Endothelial cell of umbilical vein (primary cell): Measurements from ENCODE around the gene SDHB. TPM values are rescaled to one million over a fixed set of nuclear protein-coding genes. Genes with fewer than 3 reads are reported as not detected.

ENCODE experiments used
- BruUV-seq: library from RNA; stranded (reverse); fragments of 400-500 nt; replicated peaks from 2 replicates; lab custom pipeline; 2021; lab: Mats Ljungman, UMichigan
- CTCF ChIA-PET: fragments of 300-600, 350-600 bp; sonication (Branson Sonifier 250); formaldehyde crosslinking; loops from one replicate; lab custom pipeline; 2021; ENCODE audit warnings: antibody characterized with exemption, inconsistent platforms; lab: Charles Lee
- POLR2A ChIA-PET: fragments of 300-600, 350-600 bp; sonication (Branson Sonifier 250); formaldehyde crosslinking; loops from one replicate; lab custom pipeline; 2021; ENCODE audit warnings: antibody characterized with exemption, inconsistent platforms; lab: Charles Lee
- DNase-seq: peaks from one replicate; pipeline ENCODE4 v3.0.0-alpha.2; 2011; ENCODE audit warnings: low read depth, low spot score
- FAIRE-seq: peaks from 2 replicates; lab custom pipeline; 2011; peaks lifted over from hg19 to GRCh38; lab: Jason Lieb, UNC
- H2AFZ ChIP-seq: 2 replicates; pipeline ENCODE4 v1.6.0; 2012; ENCODE audit warnings: low read depth, low read length, control low read depth, inconsistent platforms
- H3K27ac ChIP-seq: 2 replicates; pipeline ENCODE4 v1.5.1; 2011; ENCODE audit warnings: low read depth, mild to moderate bottlenecking, control low read depth, low read length, moderate library complexity; ENCODE audit not compliant: insufficient read depth
- H3K27me3 ChIP-seq, 2 experiments: 2 replicates each; pipeline versions ENCODE4 v1.6.0 to v1.6.1; 2011; ENCODE audit warnings: low read length in 2 of 2, mixed read lengths in 1 of 2; ENCODE audit not compliant: control insufficient read depth in 2 of 2, insufficient read depth in 2 of 2
- H3K36me3 ChIP-seq, 2 experiments: 2 replicates in 1 of 2; 3 replicates in 1 of 2; pipeline ENCODE4 v1.5.1; 2011; ENCODE audit warnings: low read length in 2 of 2, mild to moderate bottlenecking in 1 of 2, moderate library complexity in 1 of 2; ENCODE audit not compliant: control insufficient read depth in 2 of 2, insufficient read depth in 2 of 2; ENCODE audit errors: extremely low read depth in 1 of 2
- H3K4me1 ChIP-seq: 3 replicates; pipeline ENCODE4 v1.5.1; 2011; ENCODE audit warnings: mild to moderate bottlenecking, low read length; ENCODE audit not compliant: control insufficient read depth, insufficient read depth; ENCODE audit errors: extremely low read depth
- H3K4me2 ChIP-seq: 2 replicates; pipeline ENCODE4 v1.6.1; 2011; ENCODE audit warnings: low read length, control low read depth, mixed read lengths; ENCODE audit not compliant: insufficient read depth
- H3K4me3 ChIP-seq, 3 experiments: fragments of 200-600 bp in 1 of 3; sonication (generic), shearing (Covaris generic) in 1 of 3; replicated peaks in 1 of 3; 2 replicates each; pipeline ENCODE4 v1.5.1; 2011 to 2016; ENCODE audit warnings: control low read depth in 3 of 3, low read length in 3 of 3, mild to moderate bottlenecking in 2 of 3, inconsistent platforms in 1 of 3, low read depth in 1 of 3, moderate library complexity in 1 of 3; ENCODE audit not compliant: insufficient read depth in 1 of 3
- H3K79me2 ChIP-seq: 2 replicates; pipeline ENCODE4 v1.6.0; 2012; ENCODE audit warnings: low read length, inconsistent platforms; ENCODE audit not compliant: control insufficient read depth, insufficient read depth
- H3K9ac ChIP-seq: replicated peaks from 2 replicates; pipeline ENCODE3; 2011; ENCODE audit warnings: low read length, control low read depth; ENCODE audit not compliant: insufficient read depth; ENCODE audit errors: extremely low read depth
- H3K9me1 ChIP-seq: replicated peaks from 3 replicates; pipeline ENCODE4 v1.6.0; 2011; ENCODE audit warnings: mild to moderate bottlenecking, low read length; ENCODE audit not compliant: control insufficient read depth, insufficient read depth; ENCODE audit errors: extremely low read depth
- H3K9me3 ChIP-seq: replicated peaks from 2 replicates; pipeline ENCODE4 v1.5.1; 2012; ENCODE audit warnings: low read length, inconsistent platforms; ENCODE audit not compliant: control insufficient read depth, insufficient read depth
- H4K20me1 ChIP-seq: replicated peaks from 2 replicates; pipeline ENCODE3; 2011; ENCODE audit warnings: mild to moderate bottlenecking, low read length; ENCODE audit not compliant: control insufficient read depth, insufficient read depth; ENCODE audit errors: extremely low read depth
- CTCF ChIP-seq, 2 donors: IDR thresholded peaks; 1 replicate in 1 of 2; 2 replicates in 1 of 2; pipeline ENCODE4 v1.5.1; 2011; ENCODE audit warnings: low read length in 2 of 2, mild to moderate bottlenecking in 2 of 2, moderate library complexity in 2 of 2, control low read depth in 1 of 2, inconsistent platforms in 1 of 2, low read depth in 1 of 2; ENCODE audit not compliant: insufficient read depth in 1 of 2; ENCODE audit errors: extremely low read depth in 1 of 2
- EZH2 ChIP-seq: IDR thresholded peaks from 2 replicates; pipeline ENCODE4 v1.6.1; 2012; ENCODE audit warnings: borderline replicate concordance, low read depth, mild to moderate bottlenecking, moderate library complexity, low read length, inconsistent platforms; ENCODE audit not compliant: severe bottlenecking
- FOS ChIP-seq: IDR thresholded peaks from 2 replicates; pipeline ENCODE4 v1.6.1; 2011; ENCODE audit warnings: mild to moderate bottlenecking, low read length, moderate library complexity, borderline replicate concordance; ENCODE audit not compliant: insufficient read depth
- GATA2 ChIP-seq: IDR thresholded peaks from 2 replicates; pipeline ENCODE4 v1.7.0; 2011; ENCODE audit warnings: low read depth, mild to moderate bottlenecking, moderate library complexity, mixed read lengths, low read length; ENCODE audit not compliant: insufficient read length, insufficient read depth
- JUN ChIP-seq: IDR thresholded peaks from 2 replicates; pipeline ENCODE4 v1.6.1; 2011; ENCODE audit warnings: borderline replicate concordance, low read depth; ENCODE audit not compliant: insufficient read length, insufficient read depth
- MAX ChIP-seq: IDR thresholded peaks from 2 replicates; pipeline ENCODE4 v1.6.1; 2011; ENCODE audit not compliant: insufficient read depth, insufficient read length
- MYC ChIP-seq: IDR thresholded peaks from one replicate; pipeline ENCODE4 v1.6.1; 2011; ENCODE audit warnings: mild to moderate bottlenecking, low read depth, low read length
- POLR2A ChIP-seq: IDR thresholded peaks from 2 replicates; pipeline ENCODE4 v1.6.1; 2012; ENCODE audit warnings: low read depth, mild to moderate bottlenecking, control low read depth, low read length
- POLR2AphosphoS5 ChIP-seq: IDR thresholded peaks from 2 replicates; pipeline ENCODE4 v1.6.1; 2012; ENCODE audit warnings: low read depth, mild to moderate bottlenecking, control low read depth, low read length, moderate library complexity; ENCODE audit not compliant: insufficient read depth
- dilution Hi-C: fragments of 300-500 bp; cut with MboI; formaldehyde crosslinking; loops from one replicate; pipeline ENCODE4 v1.15.0; 2019; ENCODE audit warnings: low sequenced_read_pairs; ENCODE audit not compliant: extremely low pct_ligation_motif_present
- intact Hi-C: fragments of 100-400 bp; cut with micrococcal nuclease; formaldehyde crosslinking; loops from one replicate; pipeline ENCODE4 v1.10.0; 2022
- polyA plus RNA-seq, 4 experiments: library from polyadenylated mRNA; depleted of rRNA in 3 of 4; stranded (reverse) in 3 of 4; unstranded in 1 of 4; fragments of >200 nt; gene quantifications; 2 replicates each; pipeline versions ENCODE4 v1.2.1 to v1.2.3, GENCODE V29; 2011 to 2012; ENCODE audit warnings: missing spikeins in 1 of 4
- total RNA-seq: library from RNA; stranded (reverse); gene quantifications from 2 replicates; pipeline ENCODE4 v1.2.3, GENCODE V29; 2021

The SDHB gene
- total and polyA plus RNA-seq, 2 donors (not counting 3 experiments of a cell fraction or from before 2014, with no cell fraction given): 96.2 to 98.1 TPM

- Histone ChIP-seq H3K4me2 (peak overlapping the region; percentile 34), H2AFZ (peak overlapping the region; percentile 52), H3K9ac (peak overlapping the region; percentile 58), H3K4me1 (peaks cover 19% of the 10 kb centered on the region), H3K27ac (no peak overlapping the region), H4K20me1 (no peaks in the 10 kb centered on the region), H3K9me1 (no peaks in the 10 kb centered on the region), H3K9me3 (no peaks in the 10 kb centered on the region), H3K79me2 (no peaks in the 10 kb centered on the region), H3K27me3 (no peaks in the 10 kb centered on the region), H3K4me3 (peak overlapping the region; percentile 33 to 72 (median 52)), H3K36me3 (peaks cover 0 to 22% of the 10 kb centered on the region in 2 experiments)
- TF ChIP-seq FOS (no peak), POLR2A (no peak), CTCF (IDR thresholded peaks at IDR 0.05; ENCODE audit: extremely low read depth in 1 of 2, insufficient read depth in 1 of 2, low read depth in 1 of 2, low read length in 2 of 2) (no peak), JUN (no peak), MYC (no peak), POLR2AphosphoS5 (no peak), MAX (no peak), EZH2 (no peak), GATA2 (no peak)
- intact Hi-C loops (no loop called here), dilution Hi-C loops (no loop called here)
- FAIRE-seq: no peak
- DNase-seq: no peak
- POLR2A ChIA-PET: interaction anchor here (1.2 kb wide), 1 partner anchor 22 kb away, joined by 8 read pairs; no protein-coding TSS in a partner anchor
- BruUV-seq: no TSS peak
- CTCF ChIA-PET: interaction anchor here (0.8 to 4.5 kb wide), 4 partner anchors 8 to 28 kb away, joined by 3 to 25 read pairs (median 10); no protein-coding TSS in a partner anchor
Measured at GRCh38 chr1:16979475-16980327, 74.1 kb downstream of the SDHB start.
